ENCODE data around the gene OR4D2. TPM values are rescaled to one million over a fixed set of nuclear protein-coding genes. Genes with fewer than 3 reads are reported as not detected.
A peak's percentile ranks its signal among the peaks of the same experiment; 100 is the strongest.

OR4D2 gene
- not detected in 2 replicates for polyA plus RNA-seq (2013)

- Histone ChIP-seq H2BK120ac (ENCODE audit: insufficient read depth, low read length, poor library complexity) (no peak within 1 kb of the TSS), H2AK5ac (ENCODE audit: low read length) (no peak within 1 kb of the TSS), H3K14ac (ENCODE audit: low read length) (no peak within 1 kb of the TSS), H4K8ac (ENCODE audit: low read depth, low read length) (no peak within 1 kb of the TSS), H3K9me3 (ENCODE audit: insufficient read depth, low read depth, low read length) (no peaks in the 10 kb centered on the region), H3K79me1 (ENCODE audit: low read length) (no peaks in the 10 kb centered on the region), H2BK5ac (ENCODE audit: low read depth, low read length, poor library complexity) (no peak within 1 kb of the TSS), H3K79me2 (ENCODE audit: control insufficient read depth, insufficient read depth, low read length, poor library complexity) (no peaks in the 10 kb centered on the region), H3K4me3 (ENCODE audit: low read depth, low read length) (no peak within 1 kb of the TSS), H3K23ac (ENCODE audit: low read length) (no peak within 1 kb of the TSS), H3K18ac (ENCODE audit: low read length) (no peak within 1 kb of the TSS), H4K91ac (ENCODE audit: low read depth, low read length) (no peak within 1 kb of the TSS), H3K4me2 (ENCODE audit: low read length) (no peak within 1 kb of the TSS), H3K4ac (ENCODE audit: low read depth, low read length) (no peak within 1 kb of the TSS), H3K27me3 (ENCODE audit: insufficient read depth, low read length) (no peaks in the 10 kb centered on the region), H3K4me1 (ENCODE audit: control insufficient read depth in 1 of 2, insufficient read depth in 2 of 2, low read length in 2 of 2) (no peaks in the 10 kb centered on the region), H4K12ac (ENCODE audit: low read depth, low read length) (no peak within 1 kb of the TSS), H2AFZ (ENCODE audit: insufficient read depth, low read length, poor library complexity) (no peak within 1 kb of the TSS), H3K9ac (ENCODE audit: low read length) (no peak within 1 kb of the TSS), H2BK12ac (ENCODE audit: low read length) (no peak within 1 kb of the TSS), H3K36me3 (ENCODE audit: control insufficient read depth in 1 of 2, insufficient read depth in 2 of 2, low read length in 2 of 2) (no peaks in the 10 kb centered on the region), H3K27ac (ENCODE audit: low read depth, low read length) (no peak within 1 kb of the TSS)
- no peak for DNase-seq
- no CpG with 5 or more reads among the region's 6 CpGs for WGBS (ENCODE audit: extremely low coverage, insufficient coverage, insufficient read length)
Measured at GRCh38 chr17:58166682-58167081, at the start of gene OR4D2. Gene OR4D2 (plus strand): TSS chr17:58166982. CDS start chr17:58169656, 2,674 bp downstream.

GRCh38 chr17:58117382-58117781 is 49.4 kb upstream of the OR4D2 start:
- no peak overlapping the region for H2BK120ac ChIP-seq (ENCODE audit: insufficient read depth, low read length, poor library complexity)
- H3K27ac ChIP-seq (ENCODE audit: low read depth, low read length): no peak overlapping the region
- H2BK12ac ChIP-seq (ENCODE audit: low read length): no peak overlapping the region
- H3K4me2 ChIP-seq (ENCODE audit: low read length): no peak overlapping the region
- H3K4ac ChIP-seq (ENCODE audit: low read depth, low read length): no peak overlapping the region
- H3K4me1 ChIP-seq (ENCODE audit: control insufficient read depth in 1 of 2, insufficient read depth in 2 of 2, low read length in 2 of 2): no peaks in the 10 kb centered on the region
- no peaks in the 10 kb centered on the region for H3K79me1 ChIP-seq (ENCODE audit: low read length)
- H2BK5ac ChIP-seq (ENCODE audit: low read depth, low read length, poor library complexity): no peak overlapping the region
- H3K27me3 ChIP-seq (ENCODE audit: insufficient read depth, low read length): no peaks in the 10 kb centered on the region
- no peak overlapping the region for H3K14ac ChIP-seq (ENCODE audit: low read length)
- H3K9me3 ChIP-seq (ENCODE audit: insufficient read depth, low read depth, low read length): no peaks in the 10 kb centered on the region
- H3K36me3 ChIP-seq (ENCODE audit: control insufficient read depth in 1 of 2, insufficient read depth in 2 of 2, low read length in 2 of 2): no peaks in the 10 kb centered on the region
- no peak overlapping the region for H3K23ac ChIP-seq (ENCODE audit: low read length)
- H3K9ac ChIP-seq (ENCODE audit: low read length): no peak overlapping the region
- DNase-seq: no peak
- no CpG with 5 or more reads among the region's 5 CpGs for WGBS (ENCODE audit: extremely low coverage, insufficient coverage, insufficient read length)
- H3K18ac ChIP-seq (ENCODE audit: low read length): no peak overlapping the region
- no peak overlapping the region for H2AK5ac ChIP-seq (ENCODE audit: low read length)
- no peak overlapping the region for H4K8ac ChIP-seq (ENCODE audit: low read depth, low read length)
- no peak overlapping the region for H4K91ac ChIP-seq (ENCODE audit: low read depth, low read length)
- no peak overlapping the region for H3K4me3 ChIP-seq (ENCODE audit: low read depth, low read length)
- H4K12ac ChIP-seq (ENCODE audit: low read depth, low read length): no peak overlapping the region
- H2AFZ ChIP-seq (ENCODE audit: insufficient read depth, low read length, poor library complexity): no peak overlapping the region
- H3K79me2 ChIP-seq (ENCODE audit: control insufficient read depth, insufficient read depth, low read length, poor library complexity): no peaks in the 10 kb centered on the region

GRCh38 chr17:58119491-58119890 is 47.3 kb upstream of the OR4D2 start:
- Histone ChIP-seq H4K91ac (ENCODE audit: low read depth, low read length) (no peak overlapping the region), H2BK12ac (ENCODE audit: low read length) (no peak overlapping the region), H3K4me1 (ENCODE audit: control insufficient read depth in 1 of 2, insufficient read depth in 2 of 2, low read length in 2 of 2) (no peaks in the 10 kb centered on the region), H2AFZ (ENCODE audit: insufficient read depth, low read length, poor library complexity) (no peak overlapping the region), H3K4me2 (ENCODE audit: low read length) (no peak overlapping the region), H3K27ac (ENCODE audit: low read depth, low read length) (no peak overlapping the region), H2AK5ac (ENCODE audit: low read length) (no peak overlapping the region), H3K27me3 (ENCODE audit: insufficient read depth, low read length) (no peaks in the 10 kb centered on the region), H3K9ac (ENCODE audit: low read length) (no peak overlapping the region), H3K4me3 (ENCODE audit: low read depth, low read length) (no peak overlapping the region), H4K8ac (ENCODE audit: low read depth, low read length) (no peak overlapping the region), H3K79me2 (ENCODE audit: control insufficient read depth, insufficient read depth, low read length, poor library complexity) (no peaks in the 10 kb centered on the region), H3K18ac (ENCODE audit: low read length) (no peak overlapping the region), H3K9me3 (ENCODE audit: insufficient read depth, low read depth, low read length) (no peaks in the 10 kb centered on the region), H4K12ac (ENCODE audit: low read depth, low read length) (no peak overlapping the region), H3K23ac (ENCODE audit: low read length) (no peak overlapping the region), H3K79me1 (ENCODE audit: low read length) (no peaks in the 10 kb centered on the region), H2BK120ac (ENCODE audit: insufficient read depth, low read length, poor library complexity) (no peak overlapping the region), H3K36me3 (ENCODE audit: control insufficient read depth in 1 of 2, insufficient read depth in 2 of 2, low read length in 2 of 2) (no peaks in the 10 kb centered on the region), H2BK5ac (ENCODE audit: low read depth, low read length, poor library complexity) (no peak overlapping the region), H3K14ac (ENCODE audit: low read length) (no peak overlapping the region), H3K4ac (ENCODE audit: low read depth, low read length) (no peak overlapping the region)
- DNase-seq: no peak
- no CpG with 5 or more reads among the region's 3 CpGs for WGBS (ENCODE audit: extremely low coverage, insufficient coverage, insufficient read length)

GRCh38 chr17:58120195-58120822 is 46.5 kb upstream of the OR4D2 start:
- Histone ChIP-seq H3K27ac (ENCODE audit: low read depth, low read length) (no peak overlapping the region), H3K4me2 (ENCODE audit: low read length) (no peak overlapping the region), H3K4ac (ENCODE audit: low read depth, low read length) (no peak overlapping the region), H2BK12ac (ENCODE audit: low read length) (no peak overlapping the region), H3K14ac (ENCODE audit: low read length) (no peak overlapping the region), H3K4me3 (ENCODE audit: low read depth, low read length) (no peak overlapping the region), H3K79me2 (ENCODE audit: control insufficient read depth, insufficient read depth, low read length, poor library complexity) (no peaks in the 10 kb centered on the region), H3K9ac (ENCODE audit: low read length) (no peak overlapping the region), H3K18ac (ENCODE audit: low read length) (no peak overlapping the region), H4K12ac (ENCODE audit: low read depth, low read length) (no peak overlapping the region), H4K91ac (ENCODE audit: low read depth, low read length) (no peak overlapping the region), H2BK120ac (ENCODE audit: insufficient read depth, low read length, poor library complexity) (no peak overlapping the region), H2AFZ (ENCODE audit: insufficient read depth, low read length, poor library complexity) (no peak overlapping the region), H3K23ac (ENCODE audit: low read length) (no peak overlapping the region), H2BK5ac (ENCODE audit: low read depth, low read length, poor library complexity) (no peak overlapping the region), H3K79me1 (ENCODE audit: low read length) (no peaks in the 10 kb centered on the region), H3K27me3 (ENCODE audit: insufficient read depth, low read length) (no peaks in the 10 kb centered on the region), H3K4me1 (ENCODE audit: control insufficient read depth in 1 of 2, insufficient read depth in 2 of 2, low read length in 2 of 2) (no peaks in the 10 kb centered on the region), H3K36me3 (ENCODE audit: control insufficient read depth in 1 of 2, insufficient read depth in 2 of 2, low read length in 2 of 2) (no peaks in the 10 kb centered on the region), H3K9me3 (ENCODE audit: insufficient read depth, low read depth, low read length) (no peaks in the 10 kb centered on the region), H2AK5ac (ENCODE audit: low read length) (no peak overlapping the region), H4K8ac (ENCODE audit: low read depth, low read length) (no peak overlapping the region)
- DNase-seq: peak; percentile 45 to 79
- WGBS (ENCODE audit: extremely low coverage, insufficient coverage, insufficient read length): no CpG with 5 or more reads among the region's 7 CpGs

All from trophoblast cell (in vitro differentiated cells and primary cell).